Muscle of arm (tissue), 12 donors: ENCODE measurements around the gene ACOXL. TPM values are rescaled to one million over a fixed set of nuclear protein-coding genes. Genes with fewer than 3 reads are reported as not detected.

Source experiments
- DNase-seq: peaks from one replicate; pipeline ENCODE4 v3.0.0-alpha.2; 2013
- polyA plus RNA-seq, 12 donors: library from polyadenylated mRNA; unstranded; fragments of 120-200 nt; gene quantifications; one replicate each; pipeline ENCODE4 v1.2.1, GENCODE V29; 2013; ENCODE audit not compliant: insufficient read length in 12 of 12

Gene ACOXL
- polyA plus RNA-seq, 12 donors = 0.12 to 0.71 (median 0.27) TPM; not detected in 4

DNA sequence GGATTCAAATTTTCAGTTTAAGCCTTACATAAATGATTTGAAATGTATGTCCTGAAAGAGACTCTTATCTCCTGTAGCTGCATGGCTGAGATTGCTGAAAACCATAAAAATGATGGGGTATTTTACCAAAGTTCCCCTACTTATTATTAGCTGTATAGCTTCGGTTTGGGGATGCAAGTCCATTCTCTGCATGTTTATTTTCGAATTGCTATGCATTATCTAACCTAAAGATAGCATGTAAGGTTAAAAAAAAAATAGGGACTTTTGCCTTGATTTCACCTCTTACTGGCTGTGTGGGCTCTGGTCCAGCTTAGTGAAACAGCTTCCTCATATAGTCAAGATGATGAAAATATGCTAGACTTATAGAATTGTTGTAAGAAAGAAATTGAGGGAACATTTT lies 14.0 kb upstream of the ACOXL start:
- DNase-seq = no peak

DNA sequence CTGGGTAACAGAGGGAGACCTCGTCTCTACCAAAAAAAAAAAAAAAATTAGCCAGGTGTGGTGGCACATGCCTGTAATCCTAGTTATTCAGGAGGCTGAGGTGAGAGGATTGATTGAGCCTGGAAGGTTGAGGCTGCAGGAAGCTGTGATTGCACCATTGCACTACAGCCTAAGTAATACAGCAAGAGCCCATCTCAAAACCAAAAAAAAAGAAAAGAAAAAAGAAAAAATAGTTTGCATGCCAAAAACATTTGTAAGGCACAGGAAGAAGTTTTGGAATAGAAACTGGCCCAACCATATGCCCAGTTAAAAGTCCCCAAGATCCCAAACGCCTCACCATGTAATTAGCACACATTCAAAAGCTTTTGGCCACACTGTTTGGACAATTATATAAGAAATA lies 13.4 kb upstream of the ACOXL start:
- no peak for DNase-seq

DNA sequence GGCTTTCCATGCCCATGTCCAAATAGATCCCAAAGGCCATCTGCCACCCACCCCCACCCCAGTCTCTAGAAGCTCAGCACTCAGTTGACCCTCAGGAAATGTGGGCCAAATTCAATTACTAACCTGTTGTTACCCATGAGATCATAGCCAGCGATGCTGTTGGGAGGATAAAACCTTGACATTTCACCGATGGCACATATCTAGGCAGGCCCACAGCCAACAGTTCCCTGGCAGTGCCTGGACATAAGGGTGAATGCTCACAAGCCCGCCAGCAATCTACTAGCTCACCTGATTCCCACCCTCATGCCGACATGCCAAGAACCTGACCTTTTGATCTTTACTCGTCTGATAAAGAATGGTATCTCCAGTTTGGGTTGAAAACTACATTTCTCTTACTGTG lies 11.8 kb upstream of the ACOXL start:
- no peak for DNase-seq

DNA sequence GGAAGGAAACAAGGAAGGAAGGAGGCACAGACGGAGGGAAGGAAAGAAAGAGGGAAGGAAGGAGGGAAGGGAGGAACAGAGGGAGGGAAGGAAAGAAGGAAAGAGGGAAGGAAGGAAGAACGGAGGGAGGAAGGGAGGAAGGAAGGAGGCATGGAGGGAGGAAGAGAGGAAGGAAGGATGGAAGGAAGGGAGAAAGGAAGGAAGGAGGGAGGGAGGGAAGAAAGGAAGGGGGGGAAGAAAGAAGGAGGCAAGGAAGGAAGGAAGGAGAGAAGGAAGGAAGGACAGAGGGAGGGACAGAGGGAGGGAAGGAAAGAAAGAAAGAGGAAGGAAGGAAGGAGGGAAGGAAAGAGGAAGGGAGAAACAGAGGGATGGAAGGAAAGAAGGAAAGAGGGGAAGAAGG lies 7.6 kb upstream of the ACOXL start:
- DNase-seq = no peak

DNA sequence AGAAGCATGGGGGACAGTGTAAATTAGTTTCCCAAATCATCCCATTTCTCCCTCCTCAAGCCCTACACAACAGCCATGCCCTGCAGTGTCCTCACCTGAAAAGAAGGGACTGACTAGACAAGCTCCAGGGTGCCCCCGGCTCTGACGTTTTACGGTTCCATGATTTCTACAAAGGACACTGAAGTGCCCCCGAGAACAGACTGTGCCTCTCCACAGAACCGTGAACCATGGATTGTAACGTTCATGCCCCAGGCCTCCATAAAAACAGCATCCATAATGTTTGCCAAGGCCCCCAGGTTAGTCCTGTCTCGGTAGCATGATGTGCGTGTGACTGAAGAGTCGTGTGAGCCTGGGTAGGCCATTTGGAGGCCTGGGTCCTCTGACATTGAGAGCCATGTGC lies 7.0 kb upstream of the ACOXL start:
- no peak for DNase-seq

DNA sequence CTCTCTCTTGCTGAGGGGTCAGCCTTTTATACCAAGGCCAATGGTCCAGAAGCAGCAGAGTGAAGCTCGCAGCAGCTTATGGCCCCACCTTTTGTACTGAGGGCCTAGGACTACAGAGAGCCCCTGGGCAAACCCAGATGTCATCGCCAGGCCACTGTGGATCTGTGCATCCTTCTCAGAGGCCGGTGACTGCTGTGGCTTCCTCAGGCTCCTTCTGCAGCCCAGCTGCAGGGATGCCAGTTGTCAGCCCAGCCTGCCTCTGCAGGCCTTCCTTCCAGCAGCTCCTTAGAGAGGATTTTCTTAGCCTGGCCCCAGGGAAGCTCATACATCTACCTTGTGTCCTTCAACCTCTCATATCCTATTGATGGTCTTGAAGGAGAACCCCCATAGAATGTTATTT lies 6.5 kb upstream of the ACOXL start:
- no peak for DNase-seq

DNA sequence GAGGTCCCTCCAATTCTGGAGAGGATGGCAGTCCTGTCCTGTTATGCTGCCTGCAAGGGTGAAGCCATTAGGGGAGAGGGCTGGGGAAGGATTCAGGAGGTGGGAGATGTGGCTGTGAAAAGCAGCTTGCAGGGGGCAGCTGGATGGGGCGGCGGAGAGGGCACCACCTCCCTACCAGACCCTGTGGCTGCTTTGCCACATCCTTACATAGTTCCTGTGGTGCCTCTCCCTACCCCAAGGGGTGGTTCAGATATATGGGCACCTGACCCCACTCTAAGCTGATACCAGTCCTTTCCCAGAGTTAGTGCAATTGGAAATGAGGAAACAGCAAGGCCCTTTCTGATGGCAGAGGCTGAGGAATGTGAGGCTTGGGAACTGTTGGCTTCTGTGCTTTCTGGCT lies 6.1 kb upstream of the ACOXL start:
- no peak for DNase-seq

DNA sequence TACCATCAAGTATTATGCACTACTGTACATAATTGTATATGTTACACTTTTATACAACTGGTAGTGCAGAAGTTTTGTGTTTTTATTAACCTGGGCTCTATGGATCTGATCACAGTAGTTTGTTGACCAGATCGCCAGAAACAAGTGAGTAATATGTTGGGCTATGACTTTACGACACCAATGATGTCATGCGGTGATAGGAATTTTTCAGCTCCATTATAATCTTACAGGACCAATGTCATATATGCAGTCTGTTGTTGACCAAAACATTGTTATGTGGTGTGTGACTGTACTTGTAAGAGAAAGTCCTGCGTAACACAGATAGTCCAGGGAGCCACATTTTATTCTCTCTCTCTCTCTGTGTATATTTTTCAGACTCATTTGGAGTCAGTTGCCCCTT lies 4.5 kb upstream of the ACOXL start:
- DNase-seq = no peak

DNA sequence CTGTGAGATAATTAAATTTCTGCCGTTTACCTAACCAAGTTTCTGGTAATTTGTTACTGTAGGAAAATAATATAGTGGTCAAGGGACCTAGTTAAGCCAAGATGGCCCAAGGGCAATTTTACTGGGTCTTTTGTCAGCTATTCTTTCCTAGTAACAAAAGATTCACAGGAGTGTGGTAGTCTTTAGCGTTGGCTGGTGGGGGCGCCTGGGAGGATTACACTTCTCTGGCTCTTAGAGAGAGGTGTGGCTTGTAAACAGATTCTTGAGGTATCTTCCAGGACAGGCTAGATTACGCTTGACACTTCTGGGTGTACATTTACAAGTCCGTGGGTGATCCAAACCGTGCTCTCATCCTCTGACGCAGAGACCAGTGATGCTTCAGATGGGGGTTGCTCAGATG lies 3.3 kb upstream of the ACOXL start:
- DNase-seq = no peak

DNA sequence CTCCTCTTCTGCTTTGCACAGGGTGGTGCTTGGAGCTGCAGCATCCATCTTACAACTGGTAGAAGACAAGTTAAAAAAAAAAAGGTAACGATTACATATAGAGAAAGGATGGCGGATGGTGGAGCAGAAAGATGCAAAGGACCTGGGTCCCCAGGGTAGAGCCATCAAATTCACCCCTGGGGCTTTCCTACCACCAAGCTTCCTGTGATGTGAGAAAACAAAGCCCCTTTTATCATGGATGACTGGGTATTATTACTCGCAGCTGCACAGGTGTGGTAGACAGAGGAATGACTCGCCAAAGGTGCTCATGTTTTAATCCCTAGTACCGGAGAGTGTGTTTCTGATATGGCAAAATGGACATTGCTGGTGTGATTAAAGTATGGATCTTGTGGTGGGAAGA lies 1.3 kb upstream of the ACOXL start:
- DNase-seq = no peak

DNA sequence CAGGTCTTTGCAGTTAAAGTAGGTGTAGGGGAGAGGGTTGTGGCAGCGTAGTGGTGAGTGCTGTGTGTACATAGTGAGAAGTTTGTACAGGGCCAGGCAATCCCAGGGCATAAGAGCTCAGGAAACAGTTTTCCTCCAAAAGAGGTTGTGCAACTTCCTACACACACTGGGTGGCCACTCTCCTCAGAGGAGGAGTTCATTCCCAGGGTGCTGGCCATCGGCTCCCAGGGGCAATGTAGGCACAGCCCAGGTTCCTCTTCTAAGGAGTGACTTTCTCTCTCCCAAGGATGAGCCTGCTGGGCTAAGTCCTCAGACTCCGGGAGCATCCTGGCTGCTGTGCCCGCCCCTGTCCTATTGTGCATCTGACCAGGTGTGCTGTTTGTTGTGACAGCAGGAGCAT lies 3.0 kb downstream of the ACOXL start:
- DNase-seq = no peak

DNA sequence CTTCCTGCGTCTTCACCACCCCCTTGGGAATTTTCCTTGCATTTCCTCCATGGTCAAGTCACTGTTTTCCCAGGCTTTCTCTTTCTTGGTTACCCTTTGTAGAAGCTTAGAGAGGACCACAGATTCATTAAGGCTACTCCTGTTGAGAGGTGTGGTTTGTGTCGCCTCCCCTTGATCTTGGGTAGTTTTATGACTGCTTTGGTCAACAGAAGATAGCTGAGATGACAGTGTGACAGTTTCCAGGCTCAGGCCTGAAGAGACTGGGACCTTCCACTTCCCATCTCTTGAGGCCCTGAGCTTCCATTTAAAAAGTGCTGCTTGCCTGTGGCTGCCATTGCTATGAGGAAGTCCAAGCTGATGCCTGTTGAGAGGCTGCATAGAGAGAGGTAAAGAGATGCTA lies 5.4 kb downstream of the ACOXL start:
- no peak for DNase-seq

DNA sequence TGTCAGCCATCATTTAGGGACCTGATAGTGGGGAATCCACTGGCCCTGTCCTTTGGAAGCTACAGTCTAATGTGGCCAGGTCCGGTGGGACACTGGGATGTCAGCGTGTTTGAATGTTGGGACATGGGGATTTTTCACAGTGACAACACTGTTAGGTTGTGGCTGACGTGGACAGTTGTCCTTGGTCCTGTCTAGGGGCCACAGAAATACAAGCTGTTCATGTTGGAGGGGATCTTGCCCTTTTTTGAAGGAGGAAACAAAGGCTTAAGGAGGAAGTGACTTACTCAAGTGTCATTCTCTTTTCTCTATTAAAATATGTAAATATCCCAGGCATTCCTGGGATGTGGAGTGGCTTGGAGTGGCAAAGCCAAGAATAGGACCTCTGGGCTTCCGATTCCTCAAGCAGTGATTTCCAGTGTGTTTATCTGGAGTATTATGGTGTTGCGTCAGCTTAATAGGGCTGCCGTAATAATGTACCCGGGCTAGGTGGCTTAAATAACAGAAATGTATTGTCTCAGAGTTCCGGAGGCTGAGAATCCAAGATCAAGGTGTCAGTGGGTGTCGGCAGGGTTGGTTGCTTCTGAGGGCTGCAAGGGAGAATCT lies 8.5 kb downstream of the ACOXL start:
- DNase-seq = no peak

DNA sequence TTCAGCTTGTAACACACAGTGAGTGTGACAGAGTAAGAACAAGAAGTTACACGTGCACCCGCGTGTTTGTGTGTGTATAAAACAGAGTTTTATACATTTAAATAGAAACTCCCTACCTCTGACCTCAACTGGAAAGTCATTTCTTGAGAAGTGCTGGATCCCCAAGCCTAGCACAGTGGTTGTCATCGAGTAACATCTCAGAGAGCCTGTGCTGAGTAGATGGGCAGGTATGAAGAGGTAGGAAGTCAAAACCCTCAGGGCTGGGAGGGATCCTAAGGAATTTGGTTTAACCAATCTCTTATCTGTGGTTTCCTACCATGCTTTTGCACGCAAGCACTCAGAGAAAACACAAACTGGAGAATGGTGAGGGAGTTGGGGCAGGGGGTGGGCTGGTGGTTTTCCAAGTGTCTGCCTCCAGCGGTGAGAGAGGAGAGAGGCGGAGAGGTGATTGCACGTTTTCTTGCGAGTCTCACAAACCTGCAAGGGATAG lies 9.2 kb downstream of the ACOXL start:
- no peak for DNase-seq

DNA sequence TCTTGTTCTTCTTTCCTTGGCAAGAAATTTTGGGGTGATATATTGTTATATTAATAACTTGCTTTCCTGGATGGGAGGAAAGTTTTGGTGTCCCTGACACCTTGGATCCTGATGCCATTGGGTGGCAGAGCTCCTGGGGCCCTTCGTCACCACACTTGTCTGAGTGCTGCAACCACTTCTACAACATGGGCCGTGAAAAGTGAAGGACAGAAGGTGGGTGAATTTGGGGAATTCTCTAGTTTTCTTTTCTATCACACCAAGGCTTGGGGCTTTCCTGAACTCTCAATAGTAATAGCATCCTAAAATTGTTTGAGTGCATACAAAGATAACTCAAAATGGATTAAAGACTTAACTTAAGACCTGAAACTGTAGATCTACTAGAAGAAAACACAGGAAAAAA lies 10.0 kb downstream of the ACOXL start:
- DNase-seq = no peak

DNA sequence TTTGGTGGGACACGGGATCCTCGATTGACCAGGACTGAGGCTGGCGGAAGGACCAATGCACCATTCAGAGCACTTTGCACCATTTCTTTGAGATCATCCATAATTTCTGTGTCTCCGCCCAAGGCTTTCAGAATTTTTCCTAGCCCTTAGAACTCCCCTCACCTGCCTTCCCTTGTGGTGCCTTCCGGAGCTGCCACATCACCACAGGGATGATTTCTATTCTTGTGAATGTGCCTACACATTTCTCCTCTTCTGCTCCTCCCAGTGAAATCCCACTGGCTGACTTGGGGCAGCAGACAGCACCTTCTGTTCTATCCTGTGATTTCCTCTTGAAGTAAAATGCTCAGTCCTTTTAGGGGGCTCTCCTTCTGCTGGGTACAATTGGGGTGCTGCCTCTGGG lies 11.2 kb downstream of the ACOXL start:
- no peak for DNase-seq

DNA sequence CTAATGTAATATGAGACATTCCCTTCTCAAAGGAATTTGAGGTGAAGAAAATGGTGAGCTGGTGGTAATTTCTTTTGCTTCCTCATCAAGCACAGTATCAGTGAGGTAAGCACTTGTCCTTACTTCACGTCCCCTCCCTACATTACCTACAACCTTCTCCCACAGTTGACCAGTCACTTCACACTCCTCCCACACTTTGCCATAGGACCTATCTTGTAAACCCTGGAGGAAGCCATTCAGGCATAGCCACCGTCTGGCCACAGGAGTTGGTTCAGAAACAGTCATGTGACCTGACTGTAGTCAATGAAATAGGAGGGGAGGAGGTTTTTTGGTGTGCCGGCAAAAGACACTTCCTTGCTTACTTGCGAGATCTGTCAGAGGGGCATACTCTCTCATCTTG lies 12.1 kb downstream of the ACOXL start:
- DNase-seq = no peak

DNA sequence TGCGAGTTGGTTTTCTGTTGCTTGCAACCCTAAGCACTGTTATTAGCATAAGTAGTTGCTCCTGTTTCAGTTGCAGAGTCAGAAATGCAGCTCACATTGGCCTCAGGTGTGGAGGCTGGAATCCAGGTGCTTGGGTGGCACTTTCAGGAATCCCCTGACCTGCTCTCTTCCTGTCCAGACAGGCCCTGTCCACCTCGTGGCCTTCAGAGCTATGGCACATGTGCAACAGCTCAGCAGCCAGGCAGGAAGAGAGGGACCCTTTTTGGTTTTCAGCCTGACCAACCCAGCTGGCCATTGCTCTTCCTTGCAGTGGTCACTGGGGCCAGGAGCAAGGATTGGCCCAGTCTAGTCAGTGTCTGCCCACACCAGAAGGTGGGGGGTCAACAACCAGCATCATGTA lies 12.7 kb downstream of the ACOXL start:
- no peak for DNase-seq

DNA sequence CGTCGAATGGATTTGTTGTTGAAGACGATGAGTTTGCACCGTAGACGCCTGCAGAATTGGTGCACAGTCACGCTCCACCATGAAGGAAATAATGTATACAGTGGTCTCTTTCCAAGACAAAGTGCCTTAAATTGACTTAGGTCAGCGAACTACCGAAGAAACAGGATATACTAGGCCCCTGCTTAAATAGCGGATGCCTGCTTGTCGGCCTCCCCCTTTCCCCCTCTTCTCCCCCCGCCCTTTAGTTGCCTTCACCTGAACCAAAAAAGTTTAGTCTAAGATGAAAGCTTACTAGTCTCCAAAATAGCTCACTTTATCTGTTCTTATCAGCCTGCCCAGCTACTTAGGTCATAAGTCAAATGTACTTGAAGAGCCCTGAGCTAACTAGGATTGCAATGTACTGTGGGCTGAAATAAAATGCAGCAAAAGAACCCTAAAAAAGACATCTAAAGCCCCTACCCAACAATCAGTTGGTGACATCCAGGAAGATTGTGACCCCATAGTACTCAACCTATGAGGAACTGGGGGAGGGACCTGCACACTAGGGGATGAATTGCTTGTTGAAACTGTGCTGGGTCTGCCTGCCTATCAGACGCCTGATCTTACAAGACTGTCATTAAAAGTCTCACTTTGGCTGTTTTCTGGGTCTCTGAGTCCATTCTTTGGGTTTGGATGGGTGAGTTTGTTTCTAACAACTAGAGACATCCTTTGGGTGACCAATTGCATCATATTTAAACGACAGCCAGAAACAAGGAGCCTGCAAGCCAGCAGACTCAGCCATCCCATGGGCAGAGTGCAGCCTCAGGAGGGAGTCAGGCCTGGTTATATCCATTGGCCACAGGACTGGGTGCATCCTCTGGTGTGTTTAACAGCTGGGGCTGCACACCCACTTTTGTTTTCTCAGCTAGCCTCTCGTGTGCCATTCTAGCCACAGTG lies 14.5 kb downstream of the ACOXL start:
- DNase-seq = no peak

DNA sequence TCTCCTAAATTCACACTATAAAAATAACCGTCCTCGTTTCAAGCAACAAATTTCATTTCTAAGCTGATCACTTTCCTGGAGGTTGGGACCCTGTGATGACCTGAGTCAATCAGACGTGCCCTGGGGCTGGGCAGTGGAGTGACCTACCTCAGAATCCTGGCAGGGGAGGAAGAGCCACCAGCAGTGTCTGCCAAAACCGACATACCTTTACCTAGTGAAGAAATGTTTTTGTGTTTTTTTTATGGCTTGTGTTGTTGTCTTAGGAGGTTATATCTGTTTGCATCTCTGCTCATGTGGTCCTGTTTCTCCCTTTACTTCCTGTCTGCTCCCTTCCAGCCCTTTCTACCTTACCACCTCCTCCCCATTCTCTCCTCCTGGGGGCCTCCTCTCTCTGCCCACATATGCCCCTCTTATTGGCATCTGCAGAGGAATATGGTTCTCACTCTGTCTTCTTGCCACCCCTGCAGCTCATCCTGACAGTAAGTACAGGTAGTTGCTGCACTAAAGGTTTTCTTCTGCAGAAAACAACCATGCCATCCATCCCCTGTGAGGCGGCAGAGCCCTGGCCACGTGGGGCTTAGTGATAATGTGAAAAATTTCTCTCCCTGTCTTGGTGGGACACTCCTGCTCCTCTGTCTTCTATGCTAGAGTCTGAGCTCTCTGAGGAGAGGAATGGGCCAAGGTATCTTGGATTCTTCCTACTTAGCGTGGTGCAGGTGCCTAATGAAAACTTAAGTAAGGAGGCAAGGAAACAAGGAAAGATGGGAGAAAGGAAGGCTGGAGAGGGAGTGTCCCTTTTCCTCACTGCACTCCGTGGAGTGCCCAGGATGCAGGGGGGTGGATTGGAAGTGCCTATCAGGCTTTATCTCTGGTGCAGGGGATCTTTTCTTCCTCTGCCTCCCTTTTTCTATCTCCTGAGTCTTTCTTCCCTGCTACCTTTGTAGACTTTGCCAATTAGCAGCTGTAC lies 15.4 kb downstream of the ACOXL start:
- DNase-seq = no peak

DNA sequence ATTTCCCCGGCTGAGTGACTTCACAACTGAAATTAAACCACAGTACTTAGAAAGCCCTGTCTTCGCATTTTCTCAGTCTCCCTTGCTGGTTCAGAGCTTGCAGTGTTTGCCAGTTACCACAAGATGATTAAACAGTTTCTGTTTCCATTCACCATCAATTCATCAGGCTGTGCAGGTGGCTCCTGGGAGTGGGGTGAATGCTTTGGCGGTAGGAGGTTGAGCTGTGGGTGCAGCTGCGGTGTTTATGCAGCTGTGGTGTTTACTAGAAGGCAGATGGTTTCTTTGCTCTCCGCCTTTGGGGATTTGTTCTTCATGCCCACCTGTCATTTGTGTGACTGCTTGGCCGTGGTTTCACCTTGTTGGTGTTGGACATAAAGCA lies 16.1 kb downstream of the ACOXL start:
- no peak for DNase-seq

DNA sequence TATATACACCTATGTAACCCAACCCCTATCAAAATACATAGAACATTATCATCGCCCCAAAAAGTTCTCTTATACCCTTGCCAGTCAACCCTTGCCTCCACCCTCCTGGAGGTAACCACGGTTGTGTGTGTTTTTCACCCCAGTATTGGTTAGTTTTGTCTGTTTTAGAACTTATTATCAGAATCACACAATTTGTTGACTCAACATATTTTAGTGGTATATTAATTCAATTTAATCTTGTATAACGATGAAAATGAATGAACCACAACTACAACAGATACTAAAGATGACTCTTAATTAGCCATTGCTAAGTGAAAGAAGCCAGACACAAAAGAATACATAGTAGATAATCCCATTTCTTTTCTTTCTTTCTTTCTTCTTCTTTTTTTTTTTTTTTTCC lies 19.3 kb downstream of the ACOXL start:
- no peak for DNase-seq
